HUES6 (cell line): ENCODE measurements around the gene PGGT1B.
A peak's percentile ranks its signal among the peaks of the same experiment; 100 is the strongest.

Source experiments
- H3K27ac ChIP-seq: 2 replicates; pipeline ENCODE4 v1.7.0; 2013; ENCODE audit warnings: low read depth, mild to moderate bottlenecking, low read length, inconsistent platforms
- H3K27me3 ChIP-seq: 2 replicates; pipeline ENCODE4 v1.6.1; 2013; ENCODE audit warnings: low read length; ENCODE audit not compliant: control insufficient read depth, insufficient read depth
- H3K36me3 ChIP-seq: 2 replicates; pipeline ENCODE4 v1.6.1; 2013; ENCODE audit warnings: low read length; ENCODE audit not compliant: control insufficient read depth, insufficient read depth
- H3K4me1 ChIP-seq: 2 replicates; pipeline ENCODE4 v1.6.1; 2013; ENCODE audit warnings: low read length; ENCODE audit not compliant: control insufficient read depth, insufficient read depth
- H3K4me3 ChIP-seq: 2 replicates; pipeline ENCODE4 v1.5.1; 2013; ENCODE audit warnings: low read depth, low read length
- H3K9ac ChIP-seq: one replicate; pipeline ENCODE4 v1.6.1; 2013; ENCODE audit warnings: mild to moderate bottlenecking, low read length
- H3K9me3 ChIP-seq: 2 replicates; pipeline ENCODE4 v1.6.1; 2013; ENCODE audit warnings: low read depth, low read length; ENCODE audit not compliant: control insufficient read depth, insufficient read depth

Gene PGGT1B

DNA sequence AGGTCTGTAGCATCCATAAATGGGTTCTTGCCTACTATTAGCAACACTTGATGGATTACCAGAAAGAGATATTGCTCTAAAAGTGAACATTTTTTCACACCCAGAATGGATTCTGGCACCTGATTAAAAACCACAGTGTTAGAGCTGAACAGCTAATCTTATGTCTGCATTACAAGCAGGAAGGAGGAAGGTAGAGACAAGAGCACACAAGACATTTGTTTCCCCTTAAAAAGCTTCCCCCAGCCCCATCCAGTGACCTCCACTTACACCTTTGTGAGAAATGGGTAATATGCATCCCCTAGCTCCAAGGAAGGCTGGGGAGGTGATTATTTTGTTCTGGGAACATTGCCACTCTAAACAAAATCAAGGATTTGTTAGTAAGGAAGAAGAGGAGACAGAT lies 80.9 kb downstream of the PGGT1B start:
- 0 out of 2 replicates have a peak, but pooled peaks cover 2% of the 10 kb centered on the region for H3K4me1 ChIP-seq
- H3K27me3 ChIP-seq = peaks cover 63% of the 10 kb centered on the region
- H3K27ac ChIP-seq = no peak overlapping the region
- no peaks in the 10 kb centered on the region for H3K9me3 ChIP-seq
- no peak overlapping the region for H3K9ac ChIP-seq
- no peaks in the 10 kb centered on the region for H3K36me3 ChIP-seq
- no peak overlapping the region for H3K4me3 ChIP-seq

DNA sequence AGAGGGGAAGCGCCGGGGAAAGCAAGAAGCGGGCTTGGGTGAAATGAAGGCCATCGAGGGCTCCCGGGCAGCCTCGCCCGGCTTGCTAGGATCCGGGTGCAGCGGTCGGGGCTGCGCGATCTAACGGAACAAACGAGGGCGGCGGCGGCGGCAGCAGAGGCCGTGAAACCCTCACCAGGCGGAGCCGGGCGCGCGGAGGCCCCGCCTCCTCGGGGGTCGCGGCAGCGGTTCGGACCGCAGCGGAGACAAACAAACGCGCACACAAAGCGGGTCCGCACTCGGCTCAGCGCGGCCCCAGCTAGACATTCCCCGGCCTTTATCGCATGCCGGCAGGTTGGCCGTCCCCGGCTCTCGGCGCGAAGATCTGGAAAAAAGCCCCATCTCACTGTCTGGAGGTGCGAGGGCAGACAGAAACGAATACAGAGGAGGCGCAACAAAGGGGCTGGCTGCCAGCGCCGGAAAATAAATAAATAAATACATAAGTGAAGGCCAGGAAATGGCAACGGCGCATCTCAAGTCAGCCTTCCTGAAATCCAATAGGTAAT lies 82.4 kb downstream of the PGGT1B start:
- H3K36me3 ChIP-seq = no peaks in the 10 kb centered on the region
- no peaks in the 10 kb centered on the region for H3K9me3 ChIP-seq
- peak overlapping the region; percentile 32 for H3K9ac ChIP-seq
- peak overlapping the region; percentile 57 for H3K4me3 ChIP-seq
- H3K4me1 ChIP-seq = 0 out of 2 replicates have a peak, but pooled peaks cover 2% of the 10 kb centered on the region
- no peak overlapping the region for H3K27ac ChIP-seq
- H3K27me3 ChIP-seq = peaks cover 64% of the 10 kb centered on the region

DNA sequence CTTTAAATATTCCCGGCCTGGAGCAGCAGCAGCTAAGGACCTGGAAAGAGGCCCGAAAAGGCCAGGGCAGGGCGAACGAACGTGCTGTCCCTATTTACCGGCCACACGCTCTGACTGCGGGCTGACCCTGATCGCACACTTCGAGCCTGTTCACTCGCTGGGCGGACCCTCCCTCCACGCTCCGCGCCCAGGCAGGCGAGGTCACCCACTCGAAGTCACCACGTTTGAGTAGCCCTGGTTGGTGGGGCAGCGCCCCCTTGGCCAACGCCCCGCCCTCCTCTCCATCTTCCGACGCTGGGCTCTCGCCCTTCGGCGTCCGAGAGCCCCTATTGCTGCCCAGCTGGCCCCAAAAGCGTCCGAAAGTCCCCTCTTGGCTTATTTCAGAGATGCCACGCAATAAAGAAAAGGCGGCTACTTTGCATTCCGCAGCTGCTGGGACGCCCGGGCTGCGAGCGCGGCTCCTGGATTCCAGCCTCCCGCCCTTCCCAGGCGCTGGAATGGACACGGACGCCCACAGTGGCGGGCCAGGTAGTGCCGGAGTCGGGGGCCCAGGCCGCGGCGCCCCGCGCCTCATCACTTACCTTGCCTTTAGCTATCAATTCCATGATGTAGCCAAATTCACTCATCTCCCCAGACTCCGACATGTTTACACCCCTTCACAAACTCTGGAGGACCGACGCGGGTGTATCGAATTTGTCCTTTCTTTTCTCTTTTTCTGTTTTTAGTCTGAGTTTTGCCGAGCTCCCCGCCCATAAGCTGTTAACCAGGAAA lies 83.1 kb downstream of the PGGT1B start:
- no peaks in the 10 kb centered on the region for H3K36me3 ChIP-seq
- H3K9me3 ChIP-seq = no peaks in the 10 kb centered on the region
- peak overlapping the region; percentile 32 for H3K9ac ChIP-seq
- H3K4me3 ChIP-seq = peak overlapping the region; percentile 57
- 0 out of 2 replicates have a peak, but pooled peaks cover 2% of the 10 kb centered on the region for H3K4me1 ChIP-seq
- no peak overlapping the region for H3K27ac ChIP-seq
- H3K27me3 ChIP-seq = peaks cover 64% of the 10 kb centered on the region

DNA sequence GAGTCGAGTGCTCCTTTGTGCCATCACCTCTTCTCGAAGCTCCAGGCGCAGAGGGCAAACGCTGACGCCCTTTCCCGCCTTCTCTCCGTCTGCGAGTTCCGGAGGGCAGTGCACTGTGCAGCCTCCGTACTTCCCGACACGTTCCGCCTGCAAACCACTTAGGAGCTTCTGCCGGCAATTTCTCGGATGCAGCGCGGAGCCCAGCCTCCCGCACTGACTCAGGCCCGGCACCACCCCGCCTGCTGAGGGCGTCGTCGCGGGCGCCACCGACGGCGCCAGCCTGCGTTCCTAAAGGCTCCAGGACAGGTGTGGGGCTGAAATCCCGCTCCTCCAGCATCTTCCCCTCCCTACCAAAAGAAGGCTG lies 83.7 kb downstream of the PGGT1B start:
- Histone ChIP-seq H3K27me3 (peaks cover 64% of the 10 kb centered on the region), H3K9me3 (no peaks in the 10 kb centered on the region), H3K27ac (no peak overlapping the region), H3K9ac (no peak overlapping the region), H3K36me3 (no peaks in the 10 kb centered on the region), H3K4me3 (peak overlapping the region; percentile 57), H3K4me1 (0 out of 2 replicates have a peak, but pooled peaks cover 2% of the 10 kb centered on the region)

DNA sequence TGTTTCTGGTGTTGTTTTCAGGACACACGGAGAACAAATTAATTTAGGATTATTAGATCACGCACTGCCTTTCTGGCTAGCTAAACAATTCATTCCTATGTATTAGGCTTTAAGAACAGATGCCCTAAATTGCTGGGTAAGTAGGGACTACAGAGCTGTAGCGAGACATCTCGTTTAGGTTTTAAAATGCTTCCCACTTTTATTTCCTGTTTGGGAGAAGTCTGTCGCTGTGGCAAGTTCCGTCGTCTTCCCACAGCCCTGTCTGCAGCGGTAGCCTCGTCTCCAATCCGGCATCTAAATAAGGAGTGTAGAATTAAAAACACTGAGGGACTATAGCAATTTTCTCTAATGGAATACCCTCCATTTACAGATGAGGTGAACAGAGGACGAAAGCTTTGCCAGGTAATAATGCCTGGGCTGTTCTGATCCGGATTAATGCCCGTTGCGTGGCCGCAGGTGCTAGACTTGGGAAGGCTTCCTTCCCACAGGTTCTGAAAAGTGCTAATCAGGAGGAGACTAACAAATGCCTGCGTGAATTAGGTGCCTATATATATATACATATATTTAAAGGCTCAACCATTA lies 91.7 kb downstream of the PGGT1B start:
- H3K27ac ChIP-seq = no peak overlapping the region

DNA sequence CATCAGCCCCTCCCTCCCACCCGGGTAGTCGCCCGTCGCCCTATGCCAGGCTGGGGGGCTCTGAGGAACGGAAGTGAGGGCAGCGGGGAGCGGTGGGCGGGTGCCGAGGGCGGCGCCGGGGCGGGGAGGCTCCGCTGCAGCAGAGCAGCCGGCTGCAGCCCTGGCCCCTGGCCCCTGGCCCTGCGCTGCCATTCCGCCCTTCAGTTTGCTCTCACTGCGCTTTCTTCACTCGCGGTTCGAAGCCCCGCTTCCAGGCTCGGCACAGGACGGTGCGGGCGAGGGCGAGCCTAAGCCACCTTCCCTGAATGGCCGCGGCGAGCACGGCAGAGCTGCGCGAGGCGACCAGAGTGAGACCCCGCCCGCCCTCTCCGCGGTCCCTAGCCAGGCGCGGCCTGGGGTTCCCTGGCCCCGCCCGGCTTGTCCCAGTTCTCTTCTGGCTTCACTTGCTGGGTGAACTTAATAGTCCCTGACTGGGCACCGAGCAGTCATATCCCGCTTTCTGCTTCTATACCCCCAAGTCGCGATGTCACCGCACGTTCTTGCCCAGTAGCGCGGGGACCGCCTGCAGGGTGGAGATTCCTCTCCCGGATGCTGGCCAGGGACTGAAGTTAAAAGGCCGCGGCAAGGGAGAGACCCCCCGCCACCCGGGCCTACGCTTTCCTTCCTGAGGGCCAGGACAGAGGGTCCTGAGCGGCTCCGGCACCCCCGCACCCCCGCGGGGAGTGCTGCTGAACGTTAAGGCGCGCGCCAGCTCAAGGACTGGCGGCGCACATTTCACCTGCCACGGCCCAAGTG lies 92.3 kb downstream of the PGGT1B start:
- peaks cover 28% of the 10 kb centered on the region for H3K9me3 ChIP-seq
- peak overlapping the region; percentile 86 for H3K4me3 ChIP-seq
- H3K9ac ChIP-seq = peak overlapping the region; percentile 63
- H3K36me3 ChIP-seq = peaks cover 9% of the 10 kb centered on the region
- no peak overlapping the region for H3K27ac ChIP-seq
- H3K4me1 ChIP-seq = peaks cover 4% of the 10 kb centered on the region; the same call in 1 of the 2 replicates
- peaks cover 37% of the 10 kb centered on the region for H3K27me3 ChIP-seq

More for the DNA sequence above, 91.7 kb downstream of the PGGT1B start:
- peak overlapping the region; percentile 86 for H3K4me3 ChIP-seq
- H3K9ac ChIP-seq = peak overlapping the region; percentile 23
- peaks cover 22% of the 10 kb centered on the region for H3K9me3 ChIP-seq
- peaks cover 9% of the 10 kb centered on the region for H3K36me3 ChIP-seq
- H3K27me3 ChIP-seq = peaks cover 37% of the 10 kb centered on the region
- peaks cover 4% of the 10 kb centered on the region; the same call in 1 of the 2 replicates for H3K4me1 ChIP-seq

DNA sequence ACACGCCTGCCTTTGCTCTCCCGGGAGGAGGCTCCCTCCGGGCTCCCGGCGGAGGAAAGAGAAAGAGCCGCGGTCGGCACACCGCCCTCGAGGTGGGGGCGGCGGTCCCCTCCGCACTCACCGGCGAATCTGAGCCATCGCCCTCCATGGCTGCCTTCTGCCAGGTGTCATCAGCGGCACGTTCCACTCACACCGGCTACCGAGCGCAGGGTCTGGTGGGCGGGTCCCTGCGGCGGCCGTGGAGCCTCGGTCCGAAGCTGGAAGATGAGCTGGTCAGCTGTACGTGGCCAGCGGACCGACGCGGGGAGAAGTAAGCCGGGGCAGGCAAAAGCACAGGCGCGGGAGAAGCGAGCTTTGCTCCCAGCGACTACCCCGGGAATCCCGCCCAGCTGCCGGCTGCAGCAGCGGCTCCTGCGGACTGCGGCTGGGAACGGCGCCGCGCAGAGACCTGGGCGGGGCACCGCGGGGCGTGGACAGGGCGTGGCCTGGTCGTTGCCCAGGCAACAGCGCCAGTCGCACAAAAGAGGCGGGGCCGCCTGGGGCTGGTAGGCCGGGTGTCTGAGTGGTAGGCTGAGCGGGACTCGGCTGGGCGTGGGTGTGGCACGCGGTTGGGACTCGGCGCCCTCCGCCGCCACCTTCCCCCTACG lies 93.1 kb downstream of the PGGT1B start, which contains the start of gene TRIM36:
TRIM36 (minus strand) TSS at position 422 of the 647 bp plus-strand sequence; CDS start at position 148, 274 bp downstream.
- Histone ChIP-seq H3K4me3 (peak within 1 kb of the TSS; percentile 86), H3K9me3 (peaks cover 36% of the 10 kb centered on the region), H3K27ac (peak within 1 kb of the TSS; percentile 7; the same call in 1 of the 2 replicates), H3K27me3 (peaks cover 37% of the 10 kb centered on the region), H3K36me3 (peaks cover 13% of the 10 kb centered on the region), H3K9ac (peak within 1 kb of the TSS; percentile 81), H3K4me1 (peaks cover 4% of the 10 kb centered on the region; the same call in 1 of the 2 replicates)

DNA sequence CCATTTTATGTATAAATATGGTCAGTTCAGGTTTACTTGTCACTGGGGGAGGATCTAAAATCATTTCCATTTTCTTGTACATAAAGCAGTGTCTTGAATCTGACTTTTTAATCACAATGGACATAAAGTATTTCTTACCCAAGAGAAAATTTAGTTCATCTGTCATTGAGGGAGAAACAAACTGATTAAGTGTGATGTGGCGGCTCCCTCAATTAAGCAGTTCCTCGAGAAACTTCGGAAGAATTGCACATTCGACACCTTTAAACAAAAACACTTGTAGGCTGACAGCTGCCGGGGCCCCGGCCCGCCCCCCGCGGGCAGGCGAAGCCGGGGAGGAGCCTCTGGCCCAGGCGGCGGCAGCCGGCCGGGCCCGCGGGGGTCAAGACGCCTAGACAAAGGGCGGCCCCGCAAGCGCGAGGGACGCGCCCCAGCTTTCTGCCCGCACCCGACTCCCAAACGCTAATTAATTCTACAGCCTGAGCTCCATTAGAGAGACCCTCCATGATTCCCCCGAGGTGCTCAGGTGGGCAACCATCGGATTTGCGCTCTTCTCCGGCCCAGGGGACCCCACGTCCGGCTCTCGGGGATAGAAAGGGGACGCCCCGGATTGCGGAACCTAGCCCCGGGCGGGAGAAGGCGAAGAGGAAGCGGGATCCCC lies 93.7 kb downstream of the PGGT1B start:
- Histone ChIP-seq H3K9me3 (peaks cover 42% of the 10 kb centered on the region), H3K9ac (peak overlapping the region; percentile 81), H3K27me3 (peaks cover 36% of the 10 kb centered on the region), H3K4me1 (peaks cover 4% of the 10 kb centered on the region; the same call in 1 of the 2 replicates), H3K4me3 (peak overlapping the region; percentile 86), H3K27ac (peak overlapping the region; percentile 7; the same call in 1 of the 2 replicates), H3K36me3 (peaks cover 14% of the 10 kb centered on the region)

DNA sequence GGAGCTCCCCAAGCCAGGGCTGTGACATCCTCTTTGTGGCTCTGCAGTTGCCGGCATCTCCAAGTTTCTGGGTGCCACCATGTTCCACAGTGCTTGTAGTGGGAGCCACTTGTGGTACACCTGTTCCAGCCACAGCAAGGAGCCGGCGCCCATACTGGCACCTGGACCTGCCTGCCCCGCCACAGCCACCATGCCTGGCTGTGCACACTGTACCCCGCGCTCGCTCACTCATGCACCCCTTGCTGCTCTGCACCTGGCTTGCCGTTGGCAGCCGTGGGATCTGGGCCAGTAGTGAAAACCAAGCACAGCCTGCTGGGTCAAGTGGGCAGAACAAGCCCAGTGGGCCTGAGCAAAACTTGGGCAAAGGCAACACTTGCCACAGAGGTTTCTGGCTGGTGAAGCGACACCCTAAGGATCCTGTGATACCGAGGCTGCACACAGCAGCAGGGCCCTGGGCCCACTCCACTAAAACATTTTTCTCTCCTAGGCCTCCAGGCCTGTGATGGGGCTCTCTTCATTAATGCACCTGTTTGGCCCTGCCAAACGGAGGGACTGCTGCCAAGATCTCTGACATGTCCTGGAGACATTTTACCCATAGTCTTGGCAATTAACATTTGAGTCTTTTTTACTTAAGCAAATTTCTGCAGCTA lies 95.8 kb downstream of the PGGT1B start:
- Histone ChIP-seq H3K9ac (no peak overlapping the region), H3K4me1 (peaks cover 4% of the 10 kb centered on the region; the same call in 1 of the 2 replicates), H3K4me3 (no peak overlapping the region), H3K27me3 (peaks cover 18% of the 10 kb centered on the region), H3K9me3 (peaks cover 44% of the 10 kb centered on the region), H3K36me3 (peaks cover 17% of the 10 kb centered on the region), H3K27ac (no peak overlapping the region)
